ENCODE results near the gene MTA2.

MTA2 gene

GRCh38 chr11:62574363-62575071 lies 27.1 kb downstream of the MTA2 start:
- POLR2A ChIA-PET: interaction anchor here (0.5 to 2.2 kb wide), 63 partner anchors 8 to 1611 kb away, joined by 3 to 113 read pairs (median 5); partner anchors contain the start of genes AHNAK, B3GAT3, C11orf98 and CSKMT
- H3K4me3 ChIP-seq (ENCODE audit: low read depth, low read length): peak overlapping the region; percentile 59
- no peaks in the 10 kb centered on the region for H3K4me1 ChIP-seq (ENCODE audit: control insufficient read depth, insufficient read depth, low read length)
- H3K36me3 ChIP-seq (ENCODE audit: control insufficient read depth in 2 of 2, insufficient read depth in 1 of 2, low read length in 2 of 2): peaks cover 14 to 89% of the 10 kb centered on the region in 2 experiments; a peak in 2 of 3 replicates
- peak overlapping the region; percentile 59; the same call in 1 of the 2 replicates for H3K27ac ChIP-seq (ENCODE audit: extremely low read depth, low read depth, low read length)
- no peaks in the 10 kb centered on the region for H3K9me3 ChIP-seq (ENCODE audit: control insufficient read depth, insufficient read depth, low read depth, low read length)
- CTCF ChIA-PET: interaction anchor here (0.6 to 1.5 kb wide), 9 partner anchors 13 to 156 kb away, joined by 3 to 13 read pairs (median 4); no protein-coding TSS in a partner anchor
- no peak for TF ChIP-seq ZNF704 (tag by site-specific recombination; IDR thresholded peaks at IDR 0.05)
- TF ChIP-seq ZNF48 (tag by site-specific recombination; IDR thresholded peaks at IDR 0.05): no peak
- TF ChIP-seq, protein P1, sequence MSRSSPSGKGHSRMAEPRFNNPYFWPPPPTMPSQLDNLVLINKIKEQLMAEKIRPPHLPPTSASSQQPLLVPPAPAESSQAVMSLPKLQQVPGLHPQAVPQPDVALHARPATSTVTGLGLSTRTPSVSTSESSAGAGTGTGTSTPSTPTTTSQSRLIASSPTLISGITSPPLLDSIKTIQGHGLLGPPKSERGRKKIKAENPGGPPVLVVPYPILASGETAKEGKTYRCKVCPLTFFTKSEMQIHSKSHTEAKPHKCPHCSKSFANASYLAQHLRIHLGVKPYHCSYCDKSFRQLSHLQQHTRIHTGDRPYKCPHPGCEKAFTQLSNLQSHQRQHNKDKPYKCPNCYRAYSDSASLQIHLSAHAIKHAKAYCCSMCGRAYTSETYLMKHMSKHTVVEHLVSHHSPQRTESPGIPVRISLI (tag by site-specific recombination; IDR thresholded peaks at IDR 0.05): no peak
- no peak for TF ChIP-seq ZNF624 (tag by site-specific recombination; IDR thresholded peaks at IDR 0.05)
- TF ChIP-seq ZNF341 (tag by site-specific recombination; IDR thresholded peaks at IDR 0.05; ENCODE audit: low read depth): peak; percentile 94
- TF ChIP-seq ZFHX2 (tag by site-specific recombination; conservative IDR thresholded peaks at IDR 0.05): peak; percentile 81
- TF ChIP-seq MEIS1 (CRISPR knock-in tag; IDR thresholded peaks at IDR 0.05; ENCODE audit: borderline replicate concordance): no peak
- TF ChIP-seq ZNF768 (tag by site-specific recombination; IDR thresholded peaks at IDR 0.05): no peak
- TF ChIP-seq, protein P2, sequence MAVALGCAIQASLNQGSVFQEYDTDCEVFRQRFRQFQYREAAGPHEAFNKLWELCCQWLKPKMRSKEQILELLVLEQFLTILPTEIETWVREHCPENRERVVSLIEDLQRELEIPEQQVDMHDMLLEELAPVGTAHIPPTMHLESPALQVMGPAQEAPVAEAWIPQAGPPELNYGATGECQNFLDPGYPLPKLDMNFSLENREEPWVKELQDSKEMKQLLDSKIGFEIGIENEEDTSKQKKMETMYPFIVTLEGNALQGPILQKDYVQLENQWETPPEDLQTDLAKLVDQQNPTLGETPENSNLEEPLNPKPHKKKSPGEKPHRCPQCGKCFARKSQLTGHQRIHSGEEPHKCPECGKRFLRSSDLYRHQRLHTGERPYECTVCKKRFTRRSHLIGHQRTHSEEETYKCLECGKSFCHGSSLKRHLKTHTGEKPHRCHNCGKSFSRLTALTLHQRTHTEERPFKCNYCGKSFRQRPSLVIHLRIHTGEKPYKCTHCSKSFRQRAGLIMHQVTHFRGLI (tag by site-specific recombination; IDR thresholded peaks at IDR 0.05): no peak
- TF ChIP-seq ZXDB (tag by site-specific recombination; IDR thresholded peaks at IDR 0.05): peak; percentile 20; the same call in 1 of the 2 replicates
- 0 out of 2 replicates have a peak, but pooled peaks have one; percentile 37 for TF ChIP-seq ZFP37 (tag by site-specific recombination; IDR thresholded peaks at IDR 0.05)
- no peak for TF ChIP-seq ZNF274 (IDR thresholded peaks at IDR 0.05; ENCODE audit: low read length)
- TF ChIP-seq ZNF274 (tag by site-specific recombination; IDR thresholded peaks at IDR 0.05; ENCODE audit: borderline replicate concordance): no peak
- 0 out of 2 replicates have a peak, but pooled peaks have one; percentile 4 for TF ChIP-seq PATZ1 (tag by site-specific recombination; IDR thresholded peaks at IDR 0.05)
- TF ChIP-seq HIC1 (tag by site-specific recombination; IDR thresholded peaks at IDR 0.05): peak; percentile 23; the same call in 1 of the 2 replicates
- TF ChIP-seq ZNF155 (tag by site-specific recombination; IDR thresholded peaks at IDR 0.05): no peak
- no peak for TF ChIP-seq ZNF510 (tag by site-specific recombination; IDR thresholded peaks at IDR 0.05; ENCODE audit: insufficient replicate concordance)
- TF ChIP-seq ZNF777 (tag by site-specific recombination; IDR thresholded peaks at IDR 0.05; ENCODE audit: borderline replicate concordance): no peak
- TF ChIP-seq ZBTB20 (tag by site-specific recombination; IDR thresholded peaks at IDR 0.05): peak; percentile 87
- no peak for TF ChIP-seq YY2 (tag by site-specific recombination; IDR thresholded peaks at IDR 0.05)
- TF ChIP-seq INSM2 (tag by site-specific recombination; IDR thresholded peaks at IDR 0.05): no peak
- peak; percentile 39; the same call in 1 of the 2 replicates for TF ChIP-seq ZNF600 (tag by site-specific recombination; IDR thresholded peaks at IDR 0.05)
- TF ChIP-seq BCL11B (tag by site-specific recombination; IDR thresholded peaks at IDR 0.05; ENCODE audit: low read depth): no peak
- TF ChIP-seq, protein P3, sequence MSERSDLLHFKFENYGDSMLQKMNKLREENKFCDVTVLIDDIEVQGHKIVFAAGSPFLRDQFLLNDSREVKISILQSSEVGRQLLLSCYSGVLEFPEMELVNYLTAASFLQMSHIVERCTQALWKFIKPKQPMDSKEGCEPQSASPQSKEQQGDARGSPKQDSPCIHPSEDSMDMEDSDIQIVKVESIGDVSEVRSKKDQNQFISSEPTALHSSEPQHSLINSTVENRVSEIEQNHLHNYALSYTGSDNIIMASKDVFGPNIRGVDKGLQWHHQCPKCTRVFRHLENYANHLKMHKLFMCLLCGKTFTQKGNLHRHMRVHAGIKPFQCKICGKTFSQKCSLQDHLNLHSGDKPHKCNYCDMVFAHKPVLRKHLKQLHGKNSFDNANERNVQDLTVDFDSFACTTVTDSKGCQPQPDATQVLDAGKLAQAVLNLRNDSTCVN (tag by site-specific recombination; optimal IDR thresholded peaks at IDR 0.05): peak; percentile 26
- peak; percentile 24; the same call in 1 of the 2 replicates for TF ChIP-seq ZNF335 (tag by site-specific recombination; conservative IDR thresholded peaks at IDR 0.05)
- no peak for TF ChIP-seq ZNF76 (tag by site-specific recombination; IDR thresholded peaks at IDR 0.05; ENCODE audit: borderline replicate concordance, low read depth)

Data from HEK293 (cell line).